Mesenchymal stem cell (in vitro differentiated cells and primary cell): ENCODE results near the gene THBS4. TPM values are rescaled to one million over a fixed set of nuclear protein-coding genes. Genes with fewer than 3 reads are reported as not detected.

Experiments used
- small RNA-seq: library from polyadenylated mRNA; stranded (forward); fragments of <200 nt; extraction: miRNeasy Mini kit (QIAGEN cat#:217004); gene quantifications from one replicate; pipeline ENCODE3, GENCODE V24; 2013; ENCODE audit warnings: low read depth

Gene THBS4

Small RNA genes within 50 kb of the gene (small RNA-seq; reads per million reads assigned to genes)
- gene TRMT112P2: not detected
